HepG2 (cell line): Measurements from ENCODE around the gene GAGE12F. TPM values are rescaled to one million over a fixed set of nuclear protein-coding genes. Genes with fewer than 3 reads are reported as not detected.

Experiments
- E2F1 ChIP-seq: sonication (generic); formaldehyde crosslinking; IDR thresholded peaks from 2 replicates; pipeline ENCODE4 v1.5.0; 2020; ENCODE audit warnings: missing genetic modification reagents
- EED ChIP-seq: sonication (generic); formaldehyde crosslinking; IDR thresholded peaks from 2 replicates; pipeline ENCODE4 v1.5.0; 2020; ENCODE audit warnings: mild to moderate bottlenecking, missing genetic modification reagents
- HES4 ChIP-seq: sonication (generic); formaldehyde crosslinking; IDR thresholded peaks from 2 replicates; pipeline ENCODE4 v1.9.0; 2021; ENCODE audit warnings: mild to moderate bottlenecking, missing genetic modification reagents, borderline replicate concordance
- HHEX ChIP-seq: IDR thresholded peaks from 2 replicates; pipeline ENCODE4 v1.6.1; 2016; ENCODE audit warnings: control low read depth
- KLF16 ChIP-seq, 2 experiments: sonication (generic) in 1 of 2; formaldehyde crosslinking in 1 of 2; IDR thresholded peaks; 2 replicates each; pipeline versions ENCODE4 v1.6.1 to v1.8.0; 2016 to 2023; ENCODE audit warnings: missing genetic modification reagents in 2 of 2, missing compliant biosample characterization in 1 of 2
- MATR3 ChIP-seq: sonication (generic); formaldehyde crosslinking; IDR thresholded peaks from 2 replicates; pipeline ENCODE4 v1.4.0; 2020; ENCODE audit warnings: missing genetic modification reagents
- MBNL3 ChIP-seq: fragments of 250-450 bp; sonication (Bioruptor Pico); conservative IDR thresholded peaks from 2 replicates; pipeline ENCODE4 v1.8.0; 2022; ENCODE audit warnings: mild to moderate bottlenecking, inconsistent platforms
- NAIF1 ChIP-seq: sonication (generic); formaldehyde crosslinking; IDR thresholded peaks from 2 replicates; pipeline ENCODE4 v1.5.0; 2020; ENCODE audit warnings: mild to moderate bottlenecking, missing genetic modification reagents, borderline replicate concordance
- NCOA2 ChIP-seq: sonication (generic); formaldehyde crosslinking; IDR thresholded peaks from 2 replicates; pipeline ENCODE4 v1.8.0; 2022; ENCODE audit warnings: inconsistent platforms
- RAD21 ChIP-seq: fragments of 450-650 bp; formaldehyde crosslinking; IDR thresholded peaks from 2 replicates; pipeline ENCODE4 v1.5.0; 2020; ENCODE audit warnings: mild to moderate bottlenecking
- SRSF4 ChIP-seq: fragments of 200-400 bp; formaldehyde crosslinking; IDR thresholded peaks from one replicate; pipeline ENCODE4 v1.6.1; 2018; ENCODE audit warnings: mild to moderate bottlenecking, low read depth, low read length, moderate library complexity; ENCODE audit not compliant: poor library complexity, severe bottlenecking
- ZMYM2 ChIP-seq: sonication (generic); formaldehyde crosslinking; IDR thresholded peaks from 2 replicates; pipeline ENCODE4 v1.8.0; 2022; ENCODE audit warnings: mild to moderate bottlenecking, missing genetic modification reagents
- ZNF24 ChIP-seq: fragments of 450-650 bp; IDR thresholded peaks from 2 replicates; pipeline ENCODE4 v1.6.1; 2017; ENCODE audit warnings: antibody characterized with exemption, mild to moderate bottlenecking
- ZNF274 ChIP-seq: sonication (generic); formaldehyde crosslinking; IDR thresholded peaks from 2 replicates; pipeline ENCODE4 v1.5.1; 2020; ENCODE audit warnings: mild to moderate bottlenecking, missing genetic modification reagents
- ZNF776 ChIP-seq: sonication (generic); formaldehyde crosslinking; IDR thresholded peaks from 2 replicates; pipeline ENCODE4 v1.4.0; 2020; ENCODE audit warnings: mild to moderate bottlenecking, missing genetic modification reagents
- polyA plus RNA-seq, 8 experiments: library from polyadenylated mRNA; depleted of rRNA in 3 of 8; stranded (reverse) in 7 of 8; unstranded in 1 of 8; fragments of >200 nt; fragmentation: Illumina TruSeq in 4 of 8; extraction: Trizol in 4 of 8; gene quantifications; 2 replicates each; pipeline versions ENCODE4 v1.2.1 to v1.2.3, GENCODE V29; 2011 to 2016; ENCODE audit warnings: low read depth in 4 of 8, missing spikeins in 1 of 8, mixed read lengths in 1 of 8; ENCODE audit not compliant: insufficient read depth in 1 of 8
- total RNA-seq, 5 experiments: library from RNA; depleted of rRNA; stranded (reverse); fragments of >200 nt; fragmentation: Illumina TruSeq; extraction: Trizol; gene quantifications; 2 replicates each; pipeline ENCODE4 v1.2.3, GENCODE V29; 2016; ENCODE audit warnings: low read depth in 1 of 5
- TF ChIP-seq, protein P1 (sequence below): sonication (generic); formaldehyde crosslinking; IDR thresholded peaks from one replicate; pipeline ENCODE4 v1.5.1; 2020; ENCODE audit warnings: mild to moderate bottlenecking, missing genetic modification reagents; ENCODE audit errors: not compliant biosample characterization
- TF ChIP-seq, protein P2 (sequence below): sonication (generic); formaldehyde crosslinking; IDR thresholded peaks from 2 replicates; pipeline ENCODE4 v1.4.0; 2020; ENCODE audit warnings: missing genetic modification reagents

GAGE12F gene
- total and polyA plus RNA-seq, 2 of the 13 experiments (the other 11 are each of a cell fraction or from before 2014, with no cell fraction given) = not detected

DNA sequence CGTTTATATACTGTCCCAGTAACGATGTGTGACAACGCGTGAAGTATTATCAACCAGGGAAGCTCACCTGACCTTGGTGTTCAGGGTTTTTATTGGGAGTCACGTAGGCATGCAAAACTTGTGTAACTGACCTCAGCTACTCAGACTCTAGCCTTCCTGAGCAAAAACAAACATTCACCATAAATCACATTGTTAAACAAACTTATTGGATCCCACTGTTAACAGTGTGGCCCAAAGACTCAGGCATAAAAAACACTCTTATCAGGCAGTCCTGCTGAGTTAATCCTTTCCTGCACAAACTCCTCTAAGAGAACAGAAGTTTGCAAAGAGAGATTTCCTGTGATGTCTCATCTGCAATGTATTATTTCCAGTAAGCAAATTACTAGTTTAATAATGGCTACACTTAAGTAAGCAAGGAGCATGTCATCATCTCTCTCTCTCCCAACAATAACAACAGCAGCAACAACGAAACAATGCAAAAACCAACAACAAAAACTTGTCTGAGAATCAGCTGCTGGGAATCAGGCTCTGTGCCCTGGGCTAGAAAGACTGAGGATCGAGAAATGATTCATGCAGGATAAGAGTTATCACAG lies 50.2 kb downstream of the GAGE12F start (continued):
- TF ChIP-seq MATR3 (CRISPR knock-in tag) (no peak), SRSF4 (no peak), MBNL3 (CRISPR knock-in tag) (no peak), ZMYM2 (CRISPR knock-in tag) (no peak), KLF16 (CRISPR knock-in tag; IDR thresholded peaks at IDR 0.05) (no peak), E2F1 (CRISPR knock-in tag) (no peak), ZNF776 (CRISPR knock-in tag) (no peak), ZNF274 (CRISPR knock-in tag) (no peak), NAIF1 (CRISPR knock-in tag) (no peak), EED (CRISPR knock-in tag) (no peak), ZNF24 (no peak), HHEX (CRISPR knock-in tag) (peak; percentile 12; the same call in 1 of the 2 replicates), RAD21 (CRISPR knock-in tag) (no peak), HES4 (CRISPR knock-in tag) (no peak), NCOA2 (peak; percentile 36; the same call in 1 of the 2 replicates)
- TF ChIP-seq, protein P1, sequence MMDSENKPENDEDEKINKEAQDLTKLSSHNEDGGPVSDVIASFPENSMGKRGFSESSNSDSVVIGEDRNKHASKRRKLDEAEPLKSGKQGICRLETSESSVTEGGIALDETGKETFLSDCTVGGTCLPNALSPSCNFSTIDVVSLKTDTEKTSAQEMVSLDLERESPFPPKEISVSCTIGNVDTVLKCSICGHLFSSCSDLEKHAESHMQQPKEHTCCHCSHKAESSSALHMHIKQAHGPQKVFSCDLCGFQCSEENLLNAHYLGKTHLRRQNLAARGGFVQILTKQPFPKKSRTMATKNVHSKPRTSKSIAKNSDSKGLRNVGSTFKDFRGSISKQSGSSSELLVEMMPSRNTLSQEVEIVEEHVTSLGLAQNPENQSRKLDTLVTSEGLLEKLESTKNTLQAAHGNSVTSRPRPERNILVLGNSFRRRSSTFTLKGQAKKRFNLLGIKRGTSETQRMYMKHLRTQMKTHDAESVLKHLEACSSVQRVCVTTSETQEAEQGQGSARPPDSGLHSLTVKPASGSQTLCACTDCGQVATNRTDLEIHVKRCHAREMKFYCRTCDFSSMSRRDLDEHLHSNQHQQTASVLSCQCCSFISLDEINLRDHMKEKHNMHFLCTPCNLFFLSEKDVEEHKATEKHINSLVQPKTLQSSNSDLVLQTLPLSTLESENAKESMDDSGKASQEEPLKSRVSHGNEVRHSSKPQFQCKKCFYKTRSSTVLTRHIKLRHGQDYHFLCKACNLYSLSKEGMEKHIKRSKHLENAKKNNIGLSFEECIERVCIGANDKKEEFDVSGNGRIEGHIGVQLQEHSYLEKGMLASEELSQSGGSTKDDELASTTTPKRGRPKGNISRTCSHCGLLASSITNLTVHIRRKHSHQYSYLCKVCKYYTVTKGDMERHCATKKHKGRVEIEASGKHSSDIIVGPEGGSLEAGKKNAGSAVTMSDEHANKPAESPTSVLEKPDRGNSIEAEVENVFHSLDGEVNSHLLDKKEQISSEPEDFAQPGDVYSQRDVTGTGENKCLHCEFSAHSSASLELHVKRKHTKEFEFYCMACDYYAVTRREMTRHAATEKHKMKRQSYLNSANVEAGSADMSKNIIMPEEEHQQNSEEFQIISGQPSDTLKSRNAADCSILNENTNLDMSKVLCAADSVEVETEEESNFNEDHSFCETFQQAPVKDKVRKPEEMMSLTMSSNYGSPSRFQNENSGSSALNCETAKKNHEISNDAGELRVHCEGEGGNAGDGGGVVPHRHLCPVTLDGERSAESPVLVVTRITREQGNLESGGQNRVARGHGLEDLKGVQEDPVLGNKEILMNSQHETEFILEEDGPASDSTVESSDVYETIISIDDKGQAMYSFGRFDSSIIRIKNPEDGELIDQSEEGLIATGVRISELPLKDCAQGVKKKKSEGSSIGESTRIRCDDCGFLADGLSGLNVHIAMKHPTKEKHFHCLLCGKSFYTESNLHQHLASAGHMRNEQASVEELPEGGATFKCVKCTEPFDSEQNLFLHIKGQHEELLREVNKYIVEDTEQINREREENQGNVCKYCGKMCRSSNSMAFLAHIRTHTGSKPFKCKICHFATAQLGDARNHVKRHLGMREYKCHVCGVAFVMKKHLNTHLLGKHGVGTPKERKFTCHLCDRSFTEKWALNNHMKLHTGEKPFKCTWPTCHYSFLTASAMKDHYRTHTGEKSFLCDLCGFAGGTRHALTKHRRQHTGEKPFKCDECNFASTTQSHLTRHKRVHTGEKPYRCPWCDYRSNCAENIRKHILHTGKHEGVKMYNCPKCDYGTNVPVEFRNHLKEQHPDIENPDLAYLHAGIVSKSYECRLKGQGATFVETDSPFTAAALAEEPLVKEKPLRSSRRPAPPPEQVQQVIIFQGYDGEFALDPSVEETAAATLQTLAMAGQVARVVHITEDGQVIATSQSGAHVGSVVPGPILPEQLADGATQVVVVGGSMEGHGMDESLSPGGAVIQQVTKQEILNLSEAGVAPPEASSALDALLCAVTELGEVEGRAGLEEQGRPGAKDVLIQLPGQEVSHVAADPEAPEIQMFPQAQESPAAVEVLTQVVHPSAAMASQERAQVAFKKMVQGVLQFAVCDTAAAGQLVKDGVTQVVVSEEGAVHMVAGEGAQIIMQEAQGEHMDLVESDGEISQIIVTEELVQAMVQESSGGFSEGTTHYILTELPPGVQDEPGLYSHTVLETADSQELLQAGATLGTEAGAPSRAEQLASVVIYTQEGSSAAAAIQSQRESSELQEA (CRISPR knock-in tag) = no peak
- TF ChIP-seq, protein P2, sequence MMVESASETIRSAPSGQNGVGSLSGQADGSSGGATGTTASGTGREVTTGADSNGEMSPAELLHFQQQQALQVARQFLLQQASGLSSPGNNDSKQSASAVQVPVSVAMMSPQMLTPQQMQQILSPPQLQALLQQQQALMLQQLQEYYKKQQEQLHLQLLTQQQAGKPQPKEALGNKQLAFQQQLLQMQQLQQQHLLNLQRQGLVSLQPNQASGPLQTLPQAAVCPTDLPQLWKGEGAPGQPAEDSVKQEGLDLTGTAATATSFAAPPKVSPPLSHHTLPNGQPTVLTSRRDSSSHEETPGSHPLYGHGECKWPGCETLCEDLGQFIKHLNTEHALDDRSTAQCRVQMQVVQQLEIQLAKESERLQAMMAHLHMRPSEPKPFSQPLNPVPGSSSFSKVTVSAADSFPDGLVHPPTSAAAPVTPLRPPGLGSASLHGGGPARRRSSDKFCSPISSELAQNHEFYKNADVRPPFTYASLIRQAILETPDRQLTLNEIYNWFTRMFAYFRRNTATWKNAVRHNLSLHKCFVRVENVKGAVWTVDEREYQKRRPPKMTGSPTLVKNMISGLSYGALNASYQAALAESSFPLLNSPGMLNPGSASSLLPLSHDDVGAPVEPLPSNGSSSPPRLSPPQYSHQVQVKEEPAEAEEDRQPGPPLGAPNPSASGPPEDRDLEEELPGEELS = peak; percentile 78
